Muscle of back (tissue), 10 donors: Measurements from ENCODE around the gene PHYH. TPM values are rescaled to one million over a fixed set of nuclear protein-coding genes. Genes with fewer than 3 reads are reported as not detected.

Source experiments
- polyA plus RNA-seq, 10 donors: library from polyadenylated mRNA; unstranded; fragments of 120-200 nt; gene quantifications; one replicate each; pipeline ENCODE4 v1.2.1, GENCODE V29; 2013; ENCODE audit not compliant: insufficient read length in 10 of 10

Gene PHYH
- polyA plus RNA-seq, 10 donors, result 26.7 to 51.5 (median 40.5) TPM

Other genes with a start within 250 kb of the PHYH start
- 10 to 100 TPM; 26.3 to 39.5 (median 31.1) TPM for gene OPTN, start 199.9 kb downstream of the PHYH start, polyA plus RNA-seq
- 1 to 10 TPM; 3.0 to 8.1 (median 5.4) TPM for gene MCM10, start 138.5 kb downstream of the PHYH start, polyA plus RNA-seq
- gene UCMA, start 65.7 kb downstream of the PHYH start, polyA plus RNA-seq, result 1 to 10 TPM in 4 of 10 donors, under 1 TPM in 5, not detected in 1; 0.16 to 1.7 (median 0.96) TPM
- 10 to 100 TPM; 53.0 to 82.3 (median 60.0) TPM for gene SEPHS1, start 48.2 kb upstream of the PHYH start, polyA plus RNA-seq
- gene BEND7, start 228.9 kb upstream of the PHYH start, polyA plus RNA-seq, result 10 to 100 TPM in 2 of 10 donors, 1 to 10 TPM in 8; 5.6 to 10.6 (median 7.8) TPM